ENCODE measurements around the gene ATP2C2.
A peak's percentile ranks its signal among the peaks of the same experiment; 100 is the strongest.
"Not testable (repeated sequence)": the region's sequence is repeated elsewhere in the genome, so short reads cannot be mapped to it uniquely, and the experiment has no call there.

The ATP2C2 gene

GRCh38 chr16:84341528-84342295 lies 26.6 kb upstream of the ATP2C2 start:
- DNase-seq (ENCODE audit: low read depth), result no peak

GRCh38 chr16:84343800-84344199 lies 24.5 kb upstream of the ATP2C2 start:
- DNase-seq (ENCODE audit: low read depth), result not testable (repeated sequence)

DNA sequence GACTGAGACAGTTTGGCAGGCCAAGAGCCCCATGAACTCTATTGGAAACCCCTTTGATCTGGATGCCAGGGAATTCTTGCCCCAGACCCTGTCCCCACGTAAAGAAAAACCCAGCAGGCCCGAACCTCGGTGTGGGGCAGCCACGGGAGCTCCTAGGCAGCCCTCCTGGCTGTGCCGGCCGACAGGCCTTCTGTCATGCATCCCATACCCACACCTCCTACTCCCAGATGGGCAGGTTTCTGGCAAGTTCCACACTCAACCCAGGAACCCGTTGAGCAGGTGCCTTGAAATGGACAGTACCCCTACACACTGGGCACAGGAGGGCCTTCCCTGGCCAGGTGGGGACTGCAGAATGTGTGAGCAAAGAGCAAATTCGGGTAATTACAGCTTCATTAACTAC lies 23.6 kb upstream of the ATP2C2 start:
- DNase-seq (ENCODE audit: low read depth), result no peak

DNA sequence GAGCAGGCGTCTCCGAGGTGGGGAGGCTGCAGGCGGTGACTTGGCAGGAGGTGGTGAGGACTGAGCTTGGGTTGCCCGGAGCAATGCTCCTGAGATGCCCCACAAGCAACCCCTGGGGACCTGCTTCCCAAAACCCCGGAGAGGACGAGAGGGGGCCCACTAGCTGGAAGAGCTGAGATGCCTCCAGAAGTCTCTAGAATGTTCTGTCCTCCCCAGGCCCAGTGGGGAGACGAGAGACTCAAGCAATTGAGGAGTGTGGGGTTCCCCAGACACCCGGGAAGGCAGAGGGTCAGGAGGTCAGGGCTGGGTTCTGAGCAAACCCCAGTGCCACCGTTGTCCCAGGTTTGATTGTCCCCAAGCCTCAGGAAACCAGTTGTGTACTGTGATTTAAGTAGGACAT lies 21.2 kb upstream of the ATP2C2 start:
- DNase-seq (ENCODE audit: low read depth), result no peak

DNA sequence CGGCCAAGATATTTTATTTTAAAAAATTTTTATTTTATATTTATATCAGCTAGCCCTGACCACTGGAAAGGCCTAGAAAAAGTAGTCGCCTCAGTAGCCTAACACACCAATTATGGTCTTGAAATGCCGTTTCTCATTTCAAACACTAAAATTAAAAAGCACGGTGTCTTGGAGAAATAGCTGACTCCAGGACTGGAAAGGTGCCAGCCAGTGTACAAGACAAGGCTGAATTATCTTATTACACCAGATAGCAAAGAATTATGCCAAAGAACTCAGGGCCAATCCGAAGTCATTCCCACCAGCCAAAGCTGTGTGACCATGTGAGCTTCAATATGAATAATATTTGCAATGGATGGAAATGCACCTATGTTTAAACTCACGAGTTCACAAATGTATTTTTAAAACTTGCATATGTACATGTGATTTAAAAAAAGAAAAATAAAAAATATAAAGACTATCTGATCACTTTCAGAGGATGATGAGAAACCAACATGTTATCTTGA lies 19.9 kb upstream of the ATP2C2 start:
- DNase-seq (ENCODE audit: low read depth), result no peak

DNA sequence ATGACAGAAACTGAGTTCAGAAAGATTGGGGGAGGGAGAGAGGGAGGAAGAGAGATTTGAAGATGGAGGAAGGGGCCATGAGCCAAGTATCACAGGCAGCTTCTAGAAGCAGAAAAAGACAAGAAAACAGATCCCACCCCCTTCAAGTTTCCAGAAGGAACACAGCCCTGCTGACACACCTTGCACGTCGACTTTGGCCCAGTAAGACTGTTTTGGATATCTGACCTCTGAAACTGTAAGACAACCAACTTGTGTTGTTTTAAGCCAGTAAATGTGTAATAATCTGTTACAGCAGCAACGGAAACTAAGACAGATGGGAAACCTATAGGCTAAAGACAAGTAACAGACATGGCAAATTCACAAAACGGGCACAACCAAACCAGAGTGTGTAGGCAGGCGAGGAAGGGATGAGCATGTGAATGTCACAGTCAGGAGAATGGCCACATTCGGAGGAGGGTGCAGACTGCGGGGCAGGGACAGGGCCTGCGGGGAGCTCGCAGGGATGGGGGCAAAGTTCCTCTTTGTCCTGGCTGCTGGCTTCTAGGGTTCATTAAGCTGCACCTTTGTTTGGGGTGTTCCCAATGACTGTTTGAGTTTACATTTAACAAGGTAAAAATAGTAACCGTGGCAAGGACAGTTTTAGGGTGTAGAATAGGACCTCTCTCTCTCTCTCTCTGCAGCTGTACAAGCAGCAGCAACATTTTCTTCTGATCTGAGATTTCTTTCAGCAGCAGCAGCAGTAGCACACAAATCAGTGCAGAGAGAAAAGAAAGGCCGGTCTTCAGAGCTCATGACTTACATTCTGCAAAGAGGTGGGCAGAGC lies 18.3 kb upstream of the ATP2C2 start:
- no peak for DNase-seq (ENCODE audit: low read depth)

DNA sequence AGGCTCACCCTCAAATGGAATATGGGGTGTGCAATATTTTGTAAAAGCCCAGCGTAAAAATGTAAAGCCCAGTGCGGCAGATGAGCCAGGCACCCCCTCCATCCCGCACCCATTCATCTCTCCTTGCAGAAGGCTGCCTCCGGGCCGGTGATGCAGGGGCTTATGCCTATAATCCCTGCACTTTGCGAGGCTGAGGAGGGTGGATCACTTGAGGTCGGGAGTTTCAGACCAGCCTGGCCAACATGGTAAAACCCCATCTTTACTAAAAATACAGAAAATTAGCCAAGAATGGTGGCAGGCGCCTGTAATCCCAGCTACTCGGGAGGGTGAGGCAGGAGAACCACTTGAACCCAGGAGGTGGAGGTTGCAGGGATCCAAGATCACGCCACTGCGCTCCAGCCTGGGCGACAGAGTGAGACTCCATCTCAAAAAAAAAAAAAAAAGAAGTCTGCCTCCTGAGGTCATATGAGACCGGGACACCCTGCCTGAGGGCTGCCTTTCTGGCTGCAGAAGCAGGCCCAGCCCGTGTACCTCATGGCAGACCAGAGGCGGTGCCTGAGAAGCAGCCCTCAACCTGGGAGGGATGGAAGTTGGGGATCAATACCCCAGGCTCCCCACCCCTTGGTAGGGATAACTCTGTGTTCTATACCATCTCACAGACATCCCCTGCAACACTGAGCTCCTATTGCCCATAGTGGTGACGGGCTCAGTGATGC lies 17.5 kb upstream of the ATP2C2 start:
- DNase-seq (ENCODE audit: low read depth), result no peak

DNA sequence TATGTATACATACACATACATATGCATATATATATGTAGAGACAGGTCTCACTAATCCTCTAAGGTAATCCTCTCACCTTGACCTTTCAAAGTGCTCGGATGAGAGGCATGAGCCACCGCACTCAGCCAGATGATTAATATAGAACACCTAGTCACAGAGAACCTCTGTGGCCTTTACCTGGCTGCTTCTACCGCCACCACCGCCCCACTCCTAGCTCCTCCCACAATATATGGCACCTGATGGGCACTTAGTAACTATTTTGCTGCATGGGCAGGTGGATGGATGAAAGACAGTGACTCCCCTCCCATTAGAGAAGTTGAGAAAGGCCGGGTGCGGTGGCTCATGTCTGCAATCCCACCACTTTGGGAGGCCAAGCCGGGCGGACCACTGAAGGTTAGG lies 16.7 kb upstream of the ATP2C2 start:
- no peak for DNase-seq (ENCODE audit: low read depth)

GRCh38 chr16:84354306-84354705 lies 14.0 kb upstream of the ATP2C2 start:
- no peak for DNase-seq (ENCODE audit: low read depth)

DNA sequence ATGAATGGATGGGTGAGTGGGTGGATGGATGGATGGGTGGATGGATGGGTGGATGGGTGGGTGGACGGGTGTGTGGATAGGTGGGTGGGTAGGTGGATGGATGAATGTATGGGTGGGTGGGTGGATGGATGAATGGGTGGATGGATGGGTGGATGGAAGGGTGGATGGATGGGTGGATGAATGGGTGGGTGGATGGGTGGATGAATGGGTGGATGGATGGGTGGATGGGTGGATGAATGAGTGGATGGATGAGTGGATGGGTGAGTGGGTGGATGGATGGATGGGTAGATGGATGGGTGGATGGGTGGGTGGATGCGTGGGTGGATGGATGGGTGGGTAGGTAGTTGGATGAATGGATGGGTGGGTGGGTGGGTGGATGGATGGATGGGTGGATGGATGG lies 13.2 kb upstream of the ATP2C2 start:
- DNase-seq (ENCODE audit: low read depth), result no peak

- no peak for DNase-seq (ENCODE audit: low read depth)
Observed at GRCh38 chr16:84356176-84356575, 12.2 kb upstream of the ATP2C2 start.

GRCh38 chr16:84356591-84357116 lies 11.7 kb upstream of the ATP2C2 start:
- DNase-seq (ENCODE audit: low read depth), result no peak

DNA sequence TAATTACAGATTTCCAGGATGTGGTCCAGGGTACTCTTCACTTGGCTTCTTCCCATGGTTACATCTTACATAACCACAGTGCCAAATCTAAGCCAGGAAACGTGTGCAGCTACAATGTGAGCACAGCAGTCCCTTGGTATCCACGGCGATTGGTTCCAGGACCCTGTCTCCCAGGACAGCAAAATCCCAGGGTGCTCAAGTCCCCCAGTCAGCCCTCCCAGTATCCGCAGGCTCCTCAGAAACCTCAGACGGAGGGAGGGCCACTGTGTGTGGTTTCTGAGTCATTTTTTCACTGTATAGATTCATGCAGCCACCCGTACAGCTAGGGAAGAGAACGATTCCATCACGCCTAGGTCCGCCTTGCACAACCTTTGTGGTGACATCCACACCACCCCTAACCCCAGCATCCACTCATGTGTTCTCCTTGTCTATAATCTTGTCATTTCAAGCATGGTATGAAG lies 11.1 kb upstream of the ATP2C2 start:
- DNase-seq (ENCODE audit: low read depth), result no peak

- no peak for DNase-seq (ENCODE audit: low read depth)
Observed at GRCh38 chr16:84358601-84359295, 9.6 kb upstream of the ATP2C2 start.

GRCh38 chr16:84359326-84359725 lies 9.0 kb upstream of the ATP2C2 start:
- no peak for DNase-seq (ENCODE audit: low read depth)

GRCh38 chr16:84360170-84360569 lies 8.2 kb upstream of the ATP2C2 start:
- peak; percentile 4 for DNase-seq (ENCODE audit: low read depth)

- DNase-seq (ENCODE audit: low read depth), result no peak
Observed at GRCh38 chr16:84360748-84361147, 7.6 kb upstream of the ATP2C2 start.

DNA sequence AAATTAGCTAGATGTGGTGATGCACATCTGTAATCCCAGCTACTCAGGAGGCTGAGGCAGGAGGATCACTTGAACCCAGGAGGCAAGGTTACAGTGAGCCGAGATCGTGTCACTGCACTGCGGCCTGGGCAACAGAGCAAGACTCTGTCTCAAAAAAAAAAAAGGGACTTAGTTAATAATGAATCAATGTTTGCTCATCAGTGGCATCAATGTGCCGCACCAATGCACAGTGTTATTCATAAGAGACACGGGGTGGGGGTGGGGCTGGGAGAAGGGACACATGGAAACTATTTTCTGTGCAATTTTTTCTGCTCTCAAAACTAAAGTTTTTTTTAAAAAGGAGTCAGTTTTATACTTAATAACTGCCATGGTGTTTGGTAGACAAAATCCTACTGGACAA lies 6.8 kb upstream of the ATP2C2 start:
- no peak for DNase-seq (ENCODE audit: low read depth)

DNA sequence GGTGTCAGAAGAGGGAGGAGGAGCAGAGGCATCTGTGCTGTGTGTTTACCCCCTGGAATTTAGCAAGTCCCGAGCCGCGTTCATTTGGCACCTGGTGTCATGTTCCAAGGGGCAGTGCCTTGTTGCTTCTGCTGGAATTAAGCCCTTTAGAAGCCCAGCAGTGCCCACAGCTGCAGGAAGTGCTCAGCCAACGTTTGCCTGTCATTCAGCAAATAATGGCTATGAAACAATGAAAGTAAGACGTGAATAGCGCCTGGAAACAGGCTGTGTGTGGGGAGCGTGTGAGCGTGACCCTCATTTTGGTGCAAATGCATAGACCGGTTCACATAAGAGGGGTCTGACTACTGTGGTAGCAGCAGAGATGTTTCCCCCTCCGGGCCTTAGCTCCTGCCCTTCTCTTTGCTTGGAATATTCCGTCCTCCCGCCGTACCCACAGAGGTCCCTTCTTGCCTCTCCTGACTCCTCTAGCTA lies 5.8 kb upstream of the ATP2C2 start:
- no peak for DNase-seq (ENCODE audit: low read depth)

DNA sequence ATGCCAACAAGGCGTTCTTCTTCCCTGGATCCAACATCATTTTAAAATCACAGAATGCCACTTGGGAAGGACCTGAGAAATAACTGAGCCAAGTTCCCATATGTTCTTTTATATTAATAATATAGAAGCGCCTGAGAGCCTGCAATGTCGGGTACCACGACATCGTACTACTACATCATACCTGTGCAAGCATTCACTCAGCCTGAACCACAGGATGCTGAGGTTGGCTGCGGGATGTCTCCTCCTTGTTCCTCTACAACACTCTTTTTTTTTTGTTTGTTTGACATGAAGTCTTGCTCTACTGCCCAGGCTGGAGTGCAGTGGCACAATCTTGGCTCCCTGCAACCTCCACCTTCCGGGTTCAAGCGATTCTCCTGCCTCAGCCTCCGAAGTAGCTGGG lies 2.1 kb upstream of the ATP2C2 start:
- no peak for DNase-seq (ENCODE audit: low read depth)

DNA sequence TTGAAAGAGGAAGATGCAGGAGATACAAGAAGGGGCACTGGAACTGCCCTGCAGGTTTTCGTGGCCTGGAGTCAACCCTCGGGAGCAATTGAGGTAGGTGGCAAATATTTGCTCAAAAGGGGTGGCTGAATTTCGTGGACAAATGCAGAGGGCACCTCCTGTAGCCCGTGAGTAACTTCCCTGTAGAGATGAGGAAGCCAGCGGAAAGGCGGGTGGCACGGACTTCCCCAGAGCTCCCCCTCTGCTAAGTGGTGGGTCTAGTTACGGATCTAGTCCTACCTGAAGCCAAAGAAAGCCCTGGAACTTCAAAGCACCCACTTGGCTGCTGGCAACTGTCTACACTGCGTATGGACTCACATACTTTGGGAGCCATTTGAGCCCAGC lies 1.0 kb upstream of the ATP2C2 start:
- DNase-seq (ENCODE audit: low read depth), result no peak

Measured in activated T-cell treated with anti-CD3 and anti-CD28 coated beads for 24 hours (primary cell).